CD4-positive, alpha-beta T cell treated with Interleukin-17A for 1 hour (primary cell): ENCODE results near the gene COQ10A.

ENCODE experiments used
- DNase-seq: peaks from one replicate; pipeline ENCODE4 v3.0.0-alpha.2; 2020

COQ10A gene

DNA sequence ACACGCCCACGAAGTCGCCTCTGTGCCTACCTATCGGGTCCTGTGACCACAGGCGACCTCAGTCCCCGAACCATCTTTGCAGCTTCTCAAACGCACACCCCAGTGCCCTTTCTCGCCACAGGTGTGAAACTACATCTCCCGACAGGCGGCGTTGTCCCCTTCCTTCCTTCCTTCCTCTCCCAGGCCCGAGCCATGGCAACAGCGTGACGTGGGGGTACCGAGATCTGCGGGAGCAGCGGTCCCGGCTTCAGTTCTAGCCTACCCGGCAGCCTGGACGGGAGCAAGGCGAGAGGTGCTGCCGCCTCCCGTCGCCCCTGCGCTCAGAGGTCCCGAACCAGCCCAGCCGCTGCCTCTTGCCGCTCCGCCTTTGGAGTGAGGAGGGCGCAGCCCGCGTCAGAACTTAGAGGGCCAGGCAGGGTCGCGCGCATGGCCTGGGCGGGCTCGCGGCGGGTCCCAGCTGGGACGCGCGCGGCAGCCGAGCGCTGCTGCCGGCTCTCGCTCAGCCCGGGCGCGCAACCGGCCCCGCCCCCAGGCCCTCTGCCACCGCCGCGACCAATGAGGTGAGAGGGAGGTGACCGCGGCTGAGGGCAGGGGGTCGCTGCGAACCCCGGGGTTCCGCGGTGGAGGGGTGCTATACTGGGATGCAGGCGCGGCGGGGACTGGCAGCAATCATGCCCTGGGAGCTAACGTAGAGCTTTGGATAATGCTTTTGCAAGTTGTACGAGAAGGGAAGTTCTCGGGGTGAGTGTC lies at the start of gene COQ10A:
TSS of gene COQ10A (plus strand) at position 250 of the 750 bp plus-strand sequence. CDS start at position 427, 177 bp downstream.
- peak; percentile 93 for DNase-seq

DNA sequence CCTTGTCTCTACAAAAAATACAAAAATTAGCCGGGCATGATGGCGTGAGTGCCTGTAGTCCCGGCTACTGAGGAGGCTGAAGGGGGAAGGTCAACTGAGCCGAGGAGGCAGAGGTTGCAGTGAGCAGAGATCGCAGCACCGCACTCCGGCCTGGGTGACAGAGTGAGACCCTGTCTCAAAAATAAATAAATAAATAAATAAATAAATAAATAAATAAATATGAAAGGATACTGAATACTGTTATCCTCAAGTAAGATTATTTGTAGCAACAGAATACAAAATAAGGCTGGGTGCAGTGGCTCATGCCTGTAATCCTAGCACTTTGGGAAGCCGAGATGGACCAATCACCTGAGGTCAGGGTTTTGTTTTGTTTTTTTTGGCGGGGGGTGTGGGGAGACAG lies 46.9 kb upstream of the COQ10A start:
- DNase-seq = no peak

DNA sequence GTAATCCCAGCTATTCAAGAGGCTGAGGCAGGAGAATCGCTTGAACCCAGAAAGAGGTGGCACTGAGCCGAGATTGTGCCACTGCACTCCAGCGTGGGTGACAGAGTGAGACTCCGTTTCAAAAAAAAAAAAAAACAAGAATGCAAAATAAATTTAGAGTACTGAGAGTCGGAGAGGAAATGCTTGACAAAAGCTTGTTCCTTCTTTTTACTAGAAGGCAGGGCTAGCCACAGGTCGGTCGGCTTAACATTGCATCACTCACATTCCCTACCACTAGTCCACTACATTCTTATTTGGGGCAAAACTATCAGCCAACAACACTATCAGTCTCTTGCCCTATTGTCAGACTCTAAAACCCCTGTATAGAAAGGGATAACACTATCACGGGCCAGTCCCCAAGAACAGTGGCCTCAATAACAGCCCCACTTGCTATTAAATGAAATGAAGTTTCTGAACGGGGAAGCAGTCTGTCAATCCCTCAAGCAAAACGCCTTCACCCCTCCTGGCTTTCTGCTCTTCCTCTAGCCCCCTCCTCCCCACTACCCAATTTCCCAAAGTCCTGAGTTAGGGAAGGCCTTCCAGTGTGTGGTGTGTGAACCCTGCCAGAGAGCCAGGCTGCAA lies 46.0 kb upstream of the COQ10A start:
- DNase-seq = peak; percentile 11

DNA sequence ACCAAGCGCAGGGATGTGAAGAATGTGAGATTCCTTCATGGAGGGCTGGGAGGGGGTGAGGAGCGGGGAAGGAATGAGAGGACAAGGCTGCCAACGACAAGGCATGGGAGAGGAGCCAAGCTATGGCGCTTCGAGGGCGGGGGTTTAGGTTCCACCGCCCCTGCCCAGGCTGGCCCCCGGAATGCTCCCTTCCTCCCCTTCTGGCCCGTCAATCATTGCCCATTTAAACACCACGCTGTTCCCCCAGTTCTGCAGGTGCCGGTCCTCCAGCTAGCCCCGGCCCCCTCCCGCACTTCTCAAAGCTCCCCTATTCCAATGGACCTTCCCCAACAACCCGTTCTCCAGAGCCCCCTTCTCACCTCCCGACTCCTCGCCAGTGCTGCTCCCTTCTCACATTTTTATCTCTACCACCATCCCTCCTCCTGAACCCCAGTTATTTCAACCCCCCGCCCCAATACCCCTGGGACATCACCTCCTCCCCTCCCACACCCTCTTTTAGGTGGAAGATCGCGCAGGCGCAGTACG lies 45.4 kb upstream of the COQ10A start:
- no peak for DNase-seq

DNA sequence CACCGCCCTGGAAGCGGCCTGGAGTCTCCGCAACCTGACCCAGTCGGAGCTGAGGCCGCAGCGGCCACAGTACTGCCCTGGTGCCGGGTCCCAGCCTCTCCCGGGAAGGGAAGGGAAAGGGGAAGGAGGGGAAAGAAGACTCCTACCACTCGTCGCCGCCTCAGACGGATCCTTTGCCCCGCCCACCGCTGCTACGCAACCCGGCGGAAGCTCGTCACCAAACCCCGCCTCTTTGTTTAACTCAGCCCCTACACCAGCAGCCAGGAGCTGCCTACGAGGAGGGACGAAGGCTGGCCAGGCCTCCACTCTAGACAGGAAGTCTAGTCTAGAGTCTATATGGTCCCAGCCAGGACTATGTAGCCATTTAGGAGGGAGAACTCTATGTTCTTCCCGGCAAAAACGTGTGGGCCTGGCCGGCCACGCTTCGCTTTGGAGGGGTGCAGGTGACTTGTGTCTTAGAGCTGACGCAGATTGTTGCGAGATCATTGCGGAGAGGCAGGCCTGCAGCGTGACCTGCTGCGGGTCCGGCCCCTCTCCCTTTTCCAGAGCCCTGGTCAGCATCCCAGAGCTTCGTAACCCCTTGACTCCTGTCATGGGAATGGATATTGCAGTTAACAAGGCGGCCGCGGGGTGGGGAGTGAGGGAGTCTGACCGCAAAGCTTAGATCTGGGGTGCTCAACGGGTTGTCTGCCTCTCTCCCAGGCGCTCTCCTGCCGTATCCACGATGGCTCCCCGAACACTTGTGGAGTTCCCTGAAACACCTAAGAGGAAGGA lies 44.8 kb upstream of the COQ10A start, which contains the start of gene RNF41:
TSS of gene RNF41 (minus strand) at position 166 of the 774 bp plus-strand sequence. CDS start 7,875 bp downstream, outside the sequence.
- peak; percentile 95 for DNase-seq

DNA sequence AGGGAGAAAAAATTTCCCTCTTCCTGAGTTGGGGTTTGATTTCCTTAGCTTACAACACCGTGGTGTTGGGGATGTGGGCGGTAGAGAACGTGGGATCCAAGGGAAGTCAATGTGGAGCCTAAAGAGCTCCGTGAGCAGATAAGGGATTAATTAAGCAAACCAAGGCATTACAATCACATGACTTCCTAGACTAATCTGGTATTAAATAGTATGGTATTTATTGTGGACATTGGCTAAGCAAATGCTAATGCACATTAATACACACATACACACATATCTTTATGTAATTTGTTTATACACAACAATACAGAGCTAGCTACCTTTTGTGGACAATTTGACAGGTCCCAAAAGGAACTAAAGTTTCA lies 44.2 kb upstream of the COQ10A start:
- DNase-seq = peak; percentile 4

DNA sequence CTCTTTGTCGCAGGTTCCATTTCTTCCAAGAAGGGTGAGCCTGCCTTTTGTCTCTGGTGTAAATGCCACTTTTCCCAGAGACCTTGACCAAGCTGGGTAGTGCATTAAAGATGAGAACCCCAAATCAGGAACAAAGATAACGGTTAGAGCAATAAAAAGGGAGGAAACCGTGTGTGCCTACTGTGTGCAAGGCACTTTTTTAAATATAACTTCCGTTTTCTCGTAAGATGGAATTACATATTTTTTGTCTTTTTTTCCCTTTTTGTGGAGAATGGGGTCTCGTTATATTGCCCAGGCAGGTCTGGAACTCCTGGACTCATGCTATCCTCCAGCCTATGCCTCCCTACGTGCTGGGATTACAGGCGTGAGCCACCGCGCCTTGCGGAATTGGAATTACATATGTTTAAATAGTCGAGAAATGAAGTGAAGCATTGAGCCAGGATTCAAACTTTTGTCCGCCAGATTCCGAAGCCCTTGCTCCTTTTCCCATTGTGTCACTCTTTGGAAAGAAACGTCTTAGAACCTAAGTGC lies 43.1 kb upstream of the COQ10A start:
- no peak for DNase-seq

DNA sequence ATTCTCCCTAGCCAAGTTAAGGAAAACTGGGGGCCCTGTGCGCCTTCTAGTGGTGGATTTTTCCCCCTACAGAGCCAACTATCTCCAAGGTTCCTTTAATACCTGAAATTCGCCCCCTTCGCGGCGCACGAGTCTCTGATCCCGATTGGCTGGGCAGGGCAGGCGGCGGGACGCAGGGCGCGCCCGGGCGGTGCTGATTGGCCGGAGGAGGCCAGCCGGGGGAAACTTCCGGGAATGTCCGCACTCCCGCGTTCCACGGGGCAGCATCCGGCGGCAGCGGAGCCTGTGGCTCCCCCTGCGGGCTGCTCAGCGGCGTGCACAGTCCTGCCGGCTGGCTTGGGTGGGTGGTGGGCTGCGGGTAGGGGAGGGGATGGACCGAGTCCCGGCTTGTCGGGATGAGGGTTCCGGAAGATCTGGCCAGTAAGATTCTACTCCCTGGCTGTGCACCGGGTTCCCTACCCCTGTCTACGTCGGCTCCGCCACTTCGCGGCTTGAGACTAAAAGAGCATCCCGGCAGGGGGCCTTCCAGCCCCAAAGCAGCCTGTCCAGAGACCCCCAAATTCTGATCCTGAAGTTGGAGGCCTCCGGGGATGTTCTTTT lies 42.5 kb upstream of the COQ10A start, which contains the start of gene NABP2:
TSS of gene NABP2 (plus strand) at position 241 of the 600 bp plus-strand sequence. CDS start 515 bp downstream, outside the sequence.
- DNase-seq = peak; percentile 94

DNA sequence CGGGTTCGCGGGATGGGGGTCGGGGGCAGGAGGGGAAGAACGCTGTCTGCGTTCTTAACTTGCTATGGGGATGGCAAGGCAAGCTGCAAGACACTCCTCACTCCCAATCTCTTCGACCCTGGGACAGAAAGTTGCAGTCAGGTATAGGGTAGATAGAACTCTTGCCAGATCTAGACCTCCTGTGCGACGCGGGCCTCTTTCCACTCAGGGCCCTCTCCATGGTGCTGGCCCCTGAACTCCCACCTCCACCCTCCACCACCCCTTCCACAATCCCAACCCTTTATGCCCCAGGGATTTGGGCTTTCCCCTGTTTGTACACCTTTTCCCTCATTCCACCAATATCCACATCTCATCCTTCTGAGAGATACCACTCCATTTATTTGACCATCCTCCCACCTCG lies 41.8 kb upstream of the COQ10A start:
- DNase-seq = no peak

DNA sequence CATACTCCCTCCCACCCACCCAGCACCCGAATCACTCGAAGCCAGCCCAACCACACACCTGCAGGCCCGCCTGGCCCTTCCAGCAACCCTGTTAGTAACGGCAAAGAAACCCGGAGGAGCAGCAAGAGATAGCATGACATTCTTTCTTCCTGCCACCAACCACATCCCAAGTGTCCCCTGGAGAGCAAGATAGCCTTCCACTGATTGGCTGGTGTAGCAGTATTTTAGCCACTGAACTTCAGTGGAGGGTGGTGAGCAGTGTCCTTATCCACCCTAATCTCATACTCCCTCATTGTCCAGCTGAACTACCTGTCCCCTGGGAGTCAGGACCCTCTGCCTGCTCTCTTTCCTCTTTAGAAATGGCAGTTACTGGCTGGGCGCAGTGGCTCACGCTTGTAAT lies 37.7 kb upstream of the COQ10A start:
- DNase-seq = no peak

DNA sequence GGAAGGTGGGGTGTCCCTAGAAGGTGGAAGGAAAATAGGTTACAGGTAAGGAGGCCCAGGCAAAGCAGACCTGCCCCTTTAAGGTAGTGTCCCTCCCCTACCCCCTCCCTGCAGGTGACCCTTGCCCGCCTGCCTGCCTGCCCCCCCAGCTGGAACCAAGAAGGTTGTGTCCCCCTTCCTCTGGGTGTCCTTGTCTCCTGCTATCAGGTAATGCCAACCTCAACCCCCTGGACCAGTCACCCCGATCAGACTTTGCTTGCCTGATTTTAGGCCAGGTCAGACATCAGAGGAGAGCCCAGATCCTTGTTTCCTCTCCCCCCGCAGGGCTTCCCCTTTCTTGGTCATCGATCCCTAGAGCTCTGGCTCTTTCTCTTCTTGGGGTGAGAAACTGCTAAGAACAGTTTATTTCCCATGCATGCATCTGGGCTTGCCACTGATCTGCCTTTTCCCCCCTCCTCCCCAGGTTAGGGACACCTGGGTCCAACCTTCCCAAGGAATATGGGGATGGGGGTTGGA lies 36.8 kb upstream of the COQ10A start, which contains the start of gene SLC39A5:
TSS of gene SLC39A5 (plus strand) at position 136 of the 516 bp plus-strand sequence. CDS start 1,224 bp downstream, outside the sequence.
- no peak for DNase-seq

DNA sequence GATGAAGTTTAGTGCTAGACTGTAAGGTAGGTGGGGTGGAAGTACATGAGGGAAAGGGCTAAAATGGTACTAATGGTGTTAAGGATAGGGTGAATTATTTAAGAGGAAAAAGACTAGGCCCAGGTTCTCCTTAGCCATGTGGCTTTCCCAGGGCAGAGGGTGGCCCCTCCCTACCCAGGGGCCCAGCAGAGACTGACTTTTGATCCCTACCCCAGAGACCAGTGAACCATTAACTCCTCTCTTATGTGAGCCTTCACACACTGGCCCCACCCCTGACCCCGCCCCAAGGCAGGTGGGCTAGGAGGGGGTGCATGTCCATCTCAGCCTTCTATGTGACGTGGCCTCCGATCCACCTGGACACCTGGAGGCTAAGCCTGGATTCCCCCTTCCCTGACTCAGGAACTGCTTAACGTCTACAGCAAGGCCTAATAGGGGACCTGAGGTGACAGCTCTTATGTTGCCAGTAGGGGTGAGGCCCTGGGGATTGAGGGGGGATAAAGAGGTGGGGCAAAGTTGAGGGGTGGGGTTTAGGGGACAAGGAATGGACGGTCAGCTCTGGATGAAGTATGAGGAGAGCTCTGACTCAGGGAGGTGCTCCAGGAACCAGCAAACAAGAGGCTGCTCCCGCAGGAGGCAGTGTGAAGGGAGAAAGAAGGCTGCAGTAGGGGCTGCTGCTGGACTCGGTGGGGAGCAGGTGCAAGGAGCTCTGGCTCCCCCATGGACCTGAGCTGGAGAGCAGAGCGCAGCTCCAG lies 36.1 kb upstream of the COQ10A start:
- no peak for DNase-seq

DNA sequence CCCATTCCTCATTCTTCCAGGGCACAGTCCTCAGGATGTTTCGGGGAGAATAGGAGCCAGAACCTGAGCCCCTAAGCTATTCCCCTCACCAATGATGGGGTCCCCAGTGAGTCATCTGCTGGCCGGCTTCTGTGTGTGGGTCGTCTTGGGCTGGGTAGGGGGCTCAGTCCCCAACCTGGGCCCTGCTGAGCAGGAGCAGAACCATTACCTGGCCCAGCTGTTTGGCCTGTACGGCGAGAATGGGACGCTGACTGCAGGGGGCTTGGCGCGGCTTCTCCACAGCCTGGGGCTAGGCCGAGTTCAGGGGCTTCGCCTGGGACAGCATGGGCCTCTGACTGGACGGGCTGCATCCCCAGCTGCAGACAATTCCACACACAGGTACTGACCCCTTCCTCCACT lies 35.6 kb upstream of the COQ10A start:
- no peak for DNase-seq

DNA sequence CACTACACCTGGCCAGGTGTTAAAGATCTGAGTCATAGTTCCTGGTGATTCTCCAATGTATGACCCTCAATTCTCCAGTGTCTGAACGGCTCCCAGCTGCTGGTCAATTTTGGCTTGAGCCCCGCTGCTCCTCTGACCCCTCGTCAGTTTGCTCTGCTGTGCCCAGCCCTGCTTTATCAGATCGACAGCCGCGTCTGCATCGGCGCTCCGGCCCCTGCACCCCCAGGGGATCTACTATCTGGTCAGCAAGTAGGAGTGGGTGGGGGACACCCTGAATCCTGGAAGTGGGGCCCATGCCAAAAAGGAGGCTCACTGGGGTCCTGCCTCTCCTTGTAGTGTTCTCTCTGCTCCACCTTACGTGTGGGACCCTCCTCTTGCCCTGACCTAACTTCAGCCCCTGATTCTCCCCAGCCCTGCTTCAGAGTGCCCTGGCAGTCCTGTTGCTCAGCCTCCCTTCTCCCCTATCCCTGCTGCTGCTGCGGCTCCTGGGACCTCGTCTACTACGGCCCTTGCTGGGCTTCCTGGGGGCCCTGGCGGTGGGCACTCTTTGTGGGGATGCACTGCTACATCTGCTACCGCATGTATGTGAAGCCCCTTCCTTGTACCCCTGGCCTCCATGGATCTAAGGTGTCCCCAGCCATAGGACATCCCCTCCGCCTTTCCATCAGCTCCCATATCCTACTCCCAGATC lies 31.9 kb upstream of the COQ10A start:
- no peak for DNase-seq

DNA sequence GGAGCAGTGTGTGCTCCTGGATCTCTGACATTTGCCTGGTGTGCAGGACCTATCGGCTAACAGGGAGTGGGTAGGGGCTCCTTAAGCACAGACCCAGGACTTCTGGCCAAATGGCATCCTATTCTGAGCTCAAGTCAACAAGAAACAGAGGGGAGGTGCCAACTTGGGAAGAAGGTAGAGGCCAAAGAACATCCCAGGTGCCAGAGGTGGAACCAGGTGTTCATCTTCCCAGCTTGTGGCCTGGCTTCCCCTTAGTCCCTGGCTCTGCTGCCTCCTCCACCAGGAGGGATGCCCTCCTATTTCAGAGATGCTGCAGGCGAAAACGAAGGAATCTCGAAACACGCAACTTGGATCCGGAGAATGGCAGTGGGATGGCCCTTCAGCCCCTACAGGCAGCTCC lies 30.7 kb upstream of the COQ10A start:
- no peak for DNase-seq

DNA sequence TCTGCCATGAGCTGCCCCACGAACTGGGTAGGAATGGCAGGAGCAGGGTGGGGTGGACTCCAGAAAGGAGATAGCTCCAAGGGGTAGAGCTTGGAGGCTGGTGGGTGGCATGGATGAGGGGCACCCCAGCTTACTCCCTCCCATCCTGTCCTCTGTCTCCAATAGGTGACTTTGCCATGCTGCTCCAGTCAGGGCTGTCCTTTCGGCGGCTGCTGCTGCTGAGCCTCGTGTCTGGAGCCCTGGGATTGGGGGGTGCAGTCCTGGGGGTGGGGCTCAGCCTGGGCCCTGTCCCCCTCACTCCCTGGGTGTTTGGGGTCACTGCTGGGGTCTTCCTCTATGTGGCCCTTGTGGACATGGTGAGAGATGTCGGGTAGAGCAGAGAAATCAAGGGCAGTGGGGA lies 29.8 kb upstream of the COQ10A start:
- no peak for DNase-seq

DNA sequence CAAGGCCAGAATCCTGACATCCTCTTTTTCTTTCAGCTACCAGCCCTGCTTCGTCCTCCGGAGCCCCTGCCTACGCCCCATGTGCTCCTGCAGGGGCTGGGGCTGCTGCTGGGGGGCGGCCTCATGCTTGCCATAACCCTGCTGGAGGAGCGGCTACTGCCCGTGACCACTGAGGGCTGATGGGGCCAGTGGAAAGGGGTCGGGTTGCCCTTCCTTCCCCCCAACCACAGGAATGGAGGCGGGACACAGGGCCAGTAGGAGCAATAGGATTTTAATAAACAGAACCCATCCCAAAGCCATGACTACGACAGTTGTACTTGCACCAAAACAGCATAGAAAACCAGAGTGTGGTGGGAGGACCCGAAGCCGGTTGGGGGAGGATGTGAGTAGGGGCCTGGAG lies 29.2 kb upstream of the COQ10A start:
- DNase-seq = no peak

DNA sequence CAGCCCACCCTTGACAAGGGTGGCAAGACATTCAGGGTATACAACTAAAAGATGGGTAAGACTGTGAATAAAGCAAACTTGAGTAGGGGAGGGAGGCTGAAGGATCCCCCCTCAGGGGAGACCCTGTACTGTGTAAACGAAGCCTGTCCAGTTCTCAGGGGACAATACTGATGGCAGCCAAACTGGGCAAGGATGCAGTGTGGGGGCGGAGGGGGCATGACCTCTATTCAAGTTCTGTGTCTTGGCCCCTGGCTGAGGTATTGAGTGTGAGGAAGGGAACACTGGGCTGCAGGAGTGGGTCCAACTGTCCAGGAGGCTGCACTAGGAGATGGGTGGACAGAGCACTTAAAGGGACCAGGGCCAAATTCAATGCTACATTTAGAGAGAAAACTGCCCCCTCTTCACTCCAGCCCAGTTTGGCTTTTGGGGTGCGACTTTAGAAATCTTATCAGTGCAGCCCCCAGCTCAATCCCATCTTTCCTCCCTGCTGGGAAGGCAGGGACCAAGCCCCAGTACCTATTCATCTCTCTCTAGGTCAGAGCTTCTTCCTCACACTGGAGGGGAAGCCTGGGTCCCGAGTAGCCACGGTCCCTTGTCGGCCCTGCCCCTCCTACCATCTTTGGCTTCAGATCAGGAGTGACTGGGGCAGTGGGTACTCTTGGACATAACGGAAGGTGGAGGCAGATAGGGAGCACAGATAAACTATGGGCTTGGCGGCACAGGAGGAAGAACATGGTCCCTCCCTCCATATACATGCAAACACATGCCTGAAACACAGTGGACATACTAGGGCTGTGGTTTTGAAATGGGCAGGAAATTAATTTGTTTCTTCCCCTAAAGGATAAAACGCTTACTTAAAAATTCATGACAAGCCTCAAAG lies 25.1 kb upstream of the COQ10A start:
- no peak for DNase-seq

DNA sequence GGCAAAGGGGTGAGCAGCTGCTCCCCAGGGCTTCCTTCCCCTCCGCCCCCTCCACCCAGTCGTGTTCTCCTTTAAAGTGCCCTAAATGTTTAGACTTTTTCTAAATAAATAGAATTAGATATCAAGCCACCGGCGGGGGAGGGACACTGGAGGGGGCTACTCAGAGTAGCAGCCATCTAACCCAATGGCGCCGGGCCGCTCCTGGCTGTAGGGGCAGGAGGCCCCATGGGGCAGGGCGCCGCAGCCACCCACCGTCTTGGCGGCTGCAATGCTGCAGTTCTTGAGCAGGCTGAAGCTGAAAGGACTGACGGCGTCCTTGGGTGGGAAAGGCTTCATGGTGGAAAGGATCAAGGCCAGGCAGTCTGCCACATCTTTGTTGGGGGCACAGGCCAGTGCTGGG lies 23.8 kb upstream of the COQ10A start:
- DNase-seq = no peak

DNA sequence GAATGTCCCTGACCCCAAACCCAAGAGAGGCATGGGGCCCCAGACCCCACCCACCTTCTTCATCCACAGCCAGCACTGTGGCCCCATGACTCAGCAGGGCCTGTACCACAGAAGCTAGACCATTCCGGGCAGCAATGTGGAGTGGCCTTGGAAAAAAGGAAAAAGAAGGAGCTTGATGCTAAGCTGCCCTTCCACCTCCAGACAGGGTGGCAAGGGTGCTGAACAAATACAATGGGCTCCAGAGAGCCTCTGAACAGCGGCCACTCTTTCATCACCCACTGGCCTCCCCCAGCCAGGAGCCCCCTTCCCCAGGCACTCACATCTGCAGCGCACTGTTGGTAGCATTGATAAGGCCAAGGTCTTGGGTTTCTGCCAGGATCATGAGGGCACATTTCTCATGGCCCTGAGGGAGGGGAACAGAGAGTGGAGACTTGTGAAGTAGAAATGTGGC lies 23.0 kb upstream of the COQ10A start:
- DNase-seq = no peak
